Sigmoid colon (tissue), 4 donors: ENCODE measurements around the gene GPATCH8.

Experiments
- EP300 ChIP-seq, 4 donors: sonication (generic); formaldehyde crosslinking; IDR thresholded peaks; one replicate each; pipeline ENCODE4 v1.6.1; 2017; ENCODE audit warnings: antibody characterized with exemption in 4 of 4
- POLR2A ChIP-seq, 2 donors: fragments of 450-650 bp; IDR thresholded peaks; one replicate each; pipeline ENCODE4 v1.6.1; 2016; ENCODE audit warnings: antibody characterized with exemption in 2 of 2, mild to moderate bottlenecking in 2 of 2, moderate library complexity in 2 of 2
- TF ChIP-seq, protein P1 (sequence below), 4 experiments: fragments of 450-650 bp in 3 of 4; fragments of 200-600 bp in 1 of 4; IDR thresholded peaks; one replicate each; pipeline ENCODE4 v1.5.1; 2016 to 2019; ENCODE audit warnings: antibody characterized with exemption in 4 of 4, mild to moderate bottlenecking in 3 of 4, moderate library complexity in 2 of 4

DNA sequence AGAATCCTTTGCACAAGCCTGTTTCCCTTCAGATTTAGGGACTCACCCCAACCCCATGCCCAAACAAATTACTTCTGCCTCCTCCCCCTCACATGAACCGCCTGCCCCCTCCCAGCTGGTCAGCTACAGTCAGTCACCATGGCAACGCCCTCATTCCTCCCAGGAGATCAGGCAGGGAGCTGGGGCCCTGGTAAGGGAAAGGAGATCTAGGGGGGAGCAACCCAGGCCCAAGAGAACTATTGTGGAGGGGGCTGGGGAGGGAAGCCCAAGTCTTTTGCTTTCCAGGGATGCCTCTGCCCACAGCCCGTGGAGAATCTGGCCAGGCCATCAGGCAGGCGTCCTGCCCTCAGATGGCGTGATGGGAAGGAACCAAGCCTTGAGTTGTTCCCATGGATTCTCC is 142.4 kb downstream of the GPATCH8 start:
- TF ChIP-seq, protein P1, sequence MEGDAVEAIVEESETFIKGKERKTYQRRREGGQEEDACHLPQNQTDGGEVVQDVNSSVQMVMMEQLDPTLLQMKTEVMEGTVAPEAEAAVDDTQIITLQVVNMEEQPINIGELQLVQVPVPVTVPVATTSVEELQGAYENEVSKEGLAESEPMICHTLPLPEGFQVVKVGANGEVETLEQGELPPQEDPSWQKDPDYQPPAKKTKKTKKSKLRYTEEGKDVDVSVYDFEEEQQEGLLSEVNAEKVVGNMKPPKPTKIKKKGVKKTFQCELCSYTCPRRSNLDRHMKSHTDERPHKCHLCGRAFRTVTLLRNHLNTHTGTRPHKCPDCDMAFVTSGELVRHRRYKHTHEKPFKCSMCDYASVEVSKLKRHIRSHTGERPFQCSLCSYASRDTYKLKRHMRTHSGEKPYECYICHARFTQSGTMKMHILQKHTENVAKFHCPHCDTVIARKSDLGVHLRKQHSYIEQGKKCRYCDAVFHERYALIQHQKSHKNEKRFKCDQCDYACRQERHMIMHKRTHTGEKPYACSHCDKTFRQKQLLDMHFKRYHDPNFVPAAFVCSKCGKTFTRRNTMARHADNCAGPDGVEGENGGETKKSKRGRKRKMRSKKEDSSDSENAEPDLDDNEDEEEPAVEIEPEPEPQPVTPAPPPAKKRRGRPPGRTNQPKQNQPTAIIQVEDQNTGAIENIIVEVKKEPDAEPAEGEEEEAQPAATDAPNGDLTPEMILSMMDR (IDR thresholded peaks at IDR 0.05), result no peak
- TF ChIP-seq EP300 (IDR thresholded peaks at IDR 0.05), result no peak
- TF ChIP-seq POLR2A (IDR thresholded peaks at IDR 0.05), result no peak
